Osteoblast (primary cell): ENCODE results near the gene PEX11B. TPM values are rescaled to one million over a fixed set of nuclear protein-coding genes. Genes with fewer than 3 reads are reported as not detected.

Experiments used
- DNase-seq: peaks from one replicate; pipeline ENCODE4 v3.0.0; 2011; ENCODE audit warnings: low spot score, mixed read lengths; ENCODE audit not compliant: insufficient read length; ENCODE audit errors: missing footprints
- H2AFZ ChIP-seq: 2 replicates; pipeline ENCODE4 v1.6.0; 2011; ENCODE audit warnings: mild to moderate bottlenecking, low read length
- H3K27ac ChIP-seq: 2 replicates; pipeline ENCODE4 v1.5.1; 2011; ENCODE audit warnings: mild to moderate bottlenecking, low read depth, low read length, moderate library complexity
- H3K27me3 ChIP-seq: 2 replicates; pipeline ENCODE4 v1.6.0; 2012; ENCODE audit warnings: mild to moderate bottlenecking, control low read depth, inconsistent platforms, low read length, moderate library complexity; ENCODE audit not compliant: insufficient read depth
- H3K36me3 ChIP-seq: 2 replicates; pipeline ENCODE4 v1.5.1; 2011; ENCODE audit warnings: mild to moderate bottlenecking, low read length, control low read depth, moderate library complexity; ENCODE audit not compliant: insufficient read depth
- H3K4me1 ChIP-seq: 2 replicates; pipeline ENCODE4 v1.5.1; 2011; ENCODE audit warnings: mild to moderate bottlenecking, low read length, control low read depth, moderate library complexity; ENCODE audit not compliant: insufficient read depth
- H3K4me2 ChIP-seq: 2 replicates; pipeline ENCODE4 v1.6.0; 2011; ENCODE audit warnings: mild to moderate bottlenecking, low read length; ENCODE audit not compliant: insufficient read depth
- H3K4me3 ChIP-seq: fragments of 200-600 bp; sonication (generic); 3 replicates; pipeline ENCODE4 v1.5.1; 2012; ENCODE audit warnings: mild to moderate bottlenecking, low read length, inconsistent platforms; ENCODE audit not compliant: insufficient read depth
- H3K79me2 ChIP-seq: 2 replicates; pipeline ENCODE4 v1.6.0; 2012; ENCODE audit warnings: mild to moderate bottlenecking, low read length, control low read depth, inconsistent platforms; ENCODE audit not compliant: insufficient read depth
- H3K9me3 ChIP-seq: 2 replicates; pipeline ENCODE4 v1.5.1; 2011; ENCODE audit warnings: low read depth, low read length, control low read depth
- H4K20me1 ChIP-seq: 2 replicates; pipeline ENCODE4 v1.6.0; 2012; ENCODE audit warnings: mild to moderate bottlenecking, low read length, control low read depth; ENCODE audit not compliant: insufficient read depth
- total RNA-seq: library from RNA; depleted of rRNA; stranded (reverse); fragments of >200 nt; gene quantifications from 2 replicates; pipeline ENCODE4 v1.2.3, GENCODE V29; 2012
- TF ChIP-seq, protein P1 (sequence below): IDR thresholded peaks from 2 replicates; pipeline ENCODE4 v1.5.1; 2011; ENCODE audit warnings: mild to moderate bottlenecking, low read depth, low read length, moderate library complexity; ENCODE audit errors: extremely low read depth

PEX11B gene
- total RNA-seq, 1 donor = 20.3 TPM

DNA sequence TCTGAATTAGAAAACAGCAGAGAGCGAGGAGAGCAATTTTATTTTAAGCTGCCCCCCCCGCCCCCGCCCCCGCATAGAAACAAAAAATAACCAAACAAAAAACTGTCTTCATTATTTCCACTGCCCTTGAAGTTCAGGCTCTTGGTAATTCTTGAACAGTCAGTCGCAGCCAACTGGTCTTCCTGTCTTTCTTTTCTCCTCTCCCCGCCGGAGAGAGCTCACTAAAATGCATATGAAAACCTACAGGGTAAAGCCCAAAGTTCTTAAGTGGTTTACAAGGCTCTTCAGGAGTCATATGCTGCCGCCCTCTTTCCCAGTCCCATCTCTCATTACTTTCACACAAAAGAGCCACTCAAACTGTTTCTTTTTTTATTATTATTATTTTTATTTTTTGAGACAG is 31.7 kb downstream of the PEX11B start:
- no peak overlapping the region for H3K4me2 ChIP-seq
- H3K4me1 ChIP-seq = peaks cover 32% of the 10 kb centered on the region
- no peaks in the 10 kb centered on the region for H3K36me3 ChIP-seq
- H3K27ac ChIP-seq = no peak overlapping the region
- no peaks in the 10 kb centered on the region for H3K9me3 ChIP-seq
- H3K79me2 ChIP-seq = no peaks in the 10 kb centered on the region
- no peak overlapping the region for H2AFZ ChIP-seq
- no peaks in the 10 kb centered on the region for H4K20me1 ChIP-seq
- no peak for DNase-seq
- no peaks in the 10 kb centered on the region for H3K27me3 ChIP-seq
- H3K4me3 ChIP-seq = no peak overlapping the region
- TF ChIP-seq, protein P1, sequence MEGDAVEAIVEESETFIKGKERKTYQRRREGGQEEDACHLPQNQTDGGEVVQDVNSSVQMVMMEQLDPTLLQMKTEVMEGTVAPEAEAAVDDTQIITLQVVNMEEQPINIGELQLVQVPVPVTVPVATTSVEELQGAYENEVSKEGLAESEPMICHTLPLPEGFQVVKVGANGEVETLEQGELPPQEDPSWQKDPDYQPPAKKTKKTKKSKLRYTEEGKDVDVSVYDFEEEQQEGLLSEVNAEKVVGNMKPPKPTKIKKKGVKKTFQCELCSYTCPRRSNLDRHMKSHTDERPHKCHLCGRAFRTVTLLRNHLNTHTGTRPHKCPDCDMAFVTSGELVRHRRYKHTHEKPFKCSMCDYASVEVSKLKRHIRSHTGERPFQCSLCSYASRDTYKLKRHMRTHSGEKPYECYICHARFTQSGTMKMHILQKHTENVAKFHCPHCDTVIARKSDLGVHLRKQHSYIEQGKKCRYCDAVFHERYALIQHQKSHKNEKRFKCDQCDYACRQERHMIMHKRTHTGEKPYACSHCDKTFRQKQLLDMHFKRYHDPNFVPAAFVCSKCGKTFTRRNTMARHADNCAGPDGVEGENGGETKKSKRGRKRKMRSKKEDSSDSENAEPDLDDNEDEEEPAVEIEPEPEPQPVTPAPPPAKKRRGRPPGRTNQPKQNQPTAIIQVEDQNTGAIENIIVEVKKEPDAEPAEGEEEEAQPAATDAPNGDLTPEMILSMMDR = no peak

DNA sequence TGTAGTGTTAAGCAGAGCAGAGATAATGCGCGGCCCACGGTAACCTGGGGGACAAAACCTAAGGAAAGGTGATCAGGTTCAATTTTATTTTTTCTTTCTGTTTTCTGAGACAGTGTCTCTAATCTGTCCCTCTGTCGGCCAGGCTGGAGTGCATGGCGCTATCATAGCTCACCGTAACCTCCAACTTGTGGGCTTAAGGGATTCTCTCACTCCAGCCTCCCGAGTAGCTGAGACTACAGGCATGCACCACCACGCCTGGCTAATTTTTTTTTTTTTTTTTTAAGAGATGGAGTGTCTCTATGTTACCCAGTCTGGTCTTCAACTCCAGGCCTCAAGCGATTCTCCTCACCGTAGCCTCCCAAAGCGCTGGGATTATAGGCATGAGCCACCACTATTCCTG is 32.1 kb downstream of the PEX11B start:
- DNase-seq = no peak
- H3K4me1 ChIP-seq = peaks cover 27% of the 10 kb centered on the region
- H3K36me3 ChIP-seq = no peaks in the 10 kb centered on the region
- H4K20me1 ChIP-seq = no peaks in the 10 kb centered on the region
- no peaks in the 10 kb centered on the region for H3K79me2 ChIP-seq
- H3K4me2 ChIP-seq = peak overlapping the region; percentile 68
- H2AFZ ChIP-seq = peak overlapping the region; percentile 48
- TF ChIP-seq, protein P1 = no peak
- no peak overlapping the region for H3K27ac ChIP-seq
- H3K9me3 ChIP-seq = no peaks in the 10 kb centered on the region
- H3K4me3 ChIP-seq = peak overlapping the region; percentile 80
- H3K27me3 ChIP-seq = no peaks in the 10 kb centered on the region

DNA sequence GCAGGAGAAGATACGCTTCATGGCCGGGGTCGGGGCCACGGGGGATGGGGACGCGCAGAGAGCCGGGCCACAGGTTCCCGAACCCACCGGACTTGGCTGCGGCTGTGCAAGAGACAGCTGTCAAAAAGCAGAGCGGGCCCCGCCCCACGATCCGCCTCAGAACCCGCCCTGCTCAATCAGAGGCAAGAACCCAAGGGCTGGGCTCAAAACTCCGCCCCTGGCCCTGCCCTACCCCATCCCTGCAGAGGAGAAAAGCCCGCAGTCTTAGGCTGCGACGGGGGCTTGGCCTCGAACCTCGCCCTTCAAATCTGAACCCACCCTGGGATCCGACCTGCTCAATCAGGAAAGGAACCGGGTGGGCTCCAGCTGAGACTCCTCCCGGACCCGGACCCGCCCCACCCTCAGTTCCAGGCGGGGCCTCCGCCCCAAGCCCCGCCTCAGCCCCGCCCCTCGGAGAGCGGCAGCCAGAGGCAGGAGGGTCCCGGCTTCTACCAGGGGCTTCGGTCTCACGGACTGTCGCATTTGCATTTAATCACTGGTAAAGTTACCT is 32.7 kb downstream of the PEX11B start, which contains the start of gene ANKRD35:
Gene ANKRD35 (minus strand): TSS at position 129 of the 550 bp plus-strand sequence. CDS start 108 bp downstream, at position 21.
- Histone ChIP-seq H2AFZ (peak within 1 kb of the TSS; percentile 89), H4K20me1 (no peaks in the 10 kb centered on the region), H3K4me3 (peak within 1 kb of the TSS; percentile 80), H3K27me3 (no peaks in the 10 kb centered on the region), H3K9me3 (no peaks in the 10 kb centered on the region), H3K4me2 (peak within 1 kb of the TSS; percentile 68), H3K36me3 (no peaks in the 10 kb centered on the region), H3K27ac (no peak within 1 kb of the TSS), H3K4me1 (peaks cover 22% of the 10 kb centered on the region), H3K79me2 (no peaks in the 10 kb centered on the region)
- DNase-seq = peak; percentile 98
- TF ChIP-seq, protein P1 = no peak

DNA sequence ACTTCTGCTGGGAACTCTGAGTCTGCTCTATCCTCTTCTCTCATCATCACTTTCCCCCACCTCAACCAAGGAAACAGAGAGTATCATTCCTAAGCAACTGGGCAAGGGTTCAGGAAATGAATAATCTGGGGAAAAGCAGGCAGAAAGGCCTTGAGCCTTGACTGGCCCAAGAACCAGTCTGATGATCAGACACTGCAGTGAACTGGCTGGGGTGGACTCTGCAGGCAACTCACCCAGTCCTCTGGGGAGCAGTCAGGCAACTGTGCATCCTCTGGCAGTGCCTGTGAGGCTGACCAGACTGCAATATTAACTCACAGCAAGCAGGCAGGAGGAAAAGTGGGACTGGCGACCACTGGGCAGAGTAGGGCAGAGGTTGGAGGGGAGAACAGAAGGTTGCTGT is 33.8 kb downstream of the PEX11B start:
- Histone ChIP-seq H2AFZ (peak overlapping the region; percentile 47), H3K79me2 (no peaks in the 10 kb centered on the region), H3K4me3 (peak overlapping the region; percentile 33), H3K27ac (peak overlapping the region; percentile 40), H3K4me1 (peaks cover 20% of the 10 kb centered on the region), H3K27me3 (no peaks in the 10 kb centered on the region), H3K9me3 (no peaks in the 10 kb centered on the region), H4K20me1 (no peaks in the 10 kb centered on the region), H3K4me2 (peak overlapping the region; percentile 68), H3K36me3 (no peaks in the 10 kb centered on the region)
- TF ChIP-seq, protein P1 = no peak
- DNase-seq = peak; percentile 97
